Type B pancreatic cell (in vitro differentiated cells): Measurements from ENCODE around the gene MYBBP1A. TPM values are rescaled to one million over a fixed set of nuclear protein-coding genes. Genes with fewer than 3 reads are reported as not detected.

Source experiments
- DNase-seq: peaks from one replicate; pipeline ENCODE4 v3.0.0; 2021; ENCODE audit warnings: mixed read lengths; ENCODE audit not compliant: unreplicated experiment; ENCODE audit errors: extremely low spot score
- H3K27ac Mint-ChIP-seq: 2 replicates; pipeline ENCODE4 v1.8.0; 2021; ENCODE audit warnings: mild to moderate bottlenecking, mixed read lengths
- H3K27me3 Mint-ChIP-seq: 2 replicates; pipeline ENCODE4 v1.8.0; 2021; ENCODE audit warnings: mixed read lengths
- H3K36me3 Mint-ChIP-seq: 2 replicates; pipeline ENCODE4 v1.8.0; 2021; ENCODE audit warnings: mixed read lengths
- H3K4me1 Mint-ChIP-seq: one replicate; pipeline ENCODE4 v1.8.0; 2021; ENCODE audit warnings: mixed read lengths; ENCODE audit not compliant: unreplicated experiment
- H3K4me3 Mint-ChIP-seq: 2 replicates; pipeline ENCODE4 v1.8.0; 2021; ENCODE audit warnings: mild to moderate bottlenecking, mixed read lengths
- H3K9me3 Mint-ChIP-seq: 2 replicates; pipeline ENCODE4 v1.8.0; 2021; ENCODE audit warnings: mixed read lengths
- CTCF ChIP-seq: fragments of 200-600 bp; sonication (generic); conservative IDR thresholded peaks from 2 replicates; pipeline ENCODE4 v1.5.0; 2021; ENCODE audit warnings: antibody characterized with exemption, mild to moderate bottlenecking
- total RNA-seq: library from RNA; stranded (reverse); gene quantifications from 2 replicates; pipeline ENCODE4 v1.2.1, GENCODE V29; 2021; ENCODE audit warnings: low replicate concordance

The MYBBP1A gene
- total RNA-seq, 1 donor from 2014 or later: 66.0 TPM

GRCh38 chr17:4529533-4530152, 25.5 kb downstream of the MYBBP1A start:
- Mint-ChIP-seq H3K9me3 (no peaks in the 10 kb centered on the region), H3K36me3 (peaks cover 4% of the 10 kb centered on the region), H3K27me3 (peaks cover 8% of the 10 kb centered on the region), H3K4me1 (peaks cover 5% of the 10 kb centered on the region), H3K27ac (no peak overlapping the region), H3K4me3 (no peak overlapping the region)
- no peak for DNase-seq
- TF ChIP-seq CTCF: no peak

- Mint-ChIP-seq H3K4me1 (peaks cover 9% of the 10 kb centered on the region), H3K27ac (no peak overlapping the region), H3K36me3 (peaks cover 4% of the 10 kb centered on the region), H3K27me3 (peaks cover 8% of the 10 kb centered on the region), H3K9me3 (no peaks in the 10 kb centered on the region), H3K4me3 (no peak overlapping the region)
- no peak for TF ChIP-seq CTCF
- no peak for DNase-seq
Measured at GRCh38 chr17:4527566-4528125, 27.5 kb downstream of the MYBBP1A start.

GRCh38 chr17:4527134-4527533, 28.1 kb downstream of the MYBBP1A start:
- Mint-ChIP-seq H3K27me3 (peaks cover 7% of the 10 kb centered on the region), H3K27ac (no peak overlapping the region), H3K36me3 (peaks cover 4% of the 10 kb centered on the region), H3K4me3 (no peak overlapping the region), H3K4me1 (peaks cover 9% of the 10 kb centered on the region), H3K9me3 (no peaks in the 10 kb centered on the region)
- no peak for TF ChIP-seq CTCF
- no peak for DNase-seq

GRCh38 chr17:4525691-4526397, 29.3 kb downstream of the MYBBP1A start:
- Mint-ChIP-seq H3K9me3 (no peaks in the 10 kb centered on the region), H3K27me3 (peaks cover 4% of the 10 kb centered on the region)
- TF ChIP-seq CTCF: no peak

GRCh38 chr17:4523946-4524345, 31.2 kb downstream of the MYBBP1A start:
- no peak overlapping the region for H3K4me3 Mint-ChIP-seq
- H3K9me3 Mint-ChIP-seq: no peaks in the 10 kb centered on the region
- H3K4me1 Mint-ChIP-seq: peaks cover 20% of the 10 kb centered on the region
- H3K27ac Mint-ChIP-seq: no peak overlapping the region
- H3K36me3 Mint-ChIP-seq: no peaks in the 10 kb centered on the region
- peaks cover 4% of the 10 kb centered on the region for H3K27me3 Mint-ChIP-seq
- TF ChIP-seq CTCF: no peak
- no peak for DNase-seq

More at GRCh38 chr17:4525691-4526397, 29.3 kb downstream of the MYBBP1A start:
- H3K4me1 Mint-ChIP-seq: peaks cover 15% of the 10 kb centered on the region
- no peak overlapping the region for H3K27ac Mint-ChIP-seq
- DNase-seq: no peak
- no peak overlapping the region for H3K4me3 Mint-ChIP-seq
- no peaks in the 10 kb centered on the region for H3K36me3 Mint-ChIP-seq
